Ovary (tissue), 9 donors: Measurements from ENCODE around the gene ADORA3. TPM values are rescaled to one million over a fixed set of nuclear protein-coding genes. Genes with fewer than 3 reads are reported as not detected.
A peak's percentile ranks its signal among the peaks of the same experiment; 100 is the strongest.

Source experiments
- DNase-seq, 5 donors: peaks; one replicate each; pipeline ENCODE4 v3.0.0-alpha.2; 2019 to 2020
- H3K27ac ChIP-seq, 2 donors: fragments of 200-600 bp; one replicate each; pipeline versions ENCODE4 v1.5.1 to v1.8.0; 2019 to 2022
- H3K27me3 ChIP-seq: fragments of 200-600 bp; one replicate; pipeline ENCODE4 v1.8.0; 2022
- H3K36me3 ChIP-seq: fragments of 200-600 bp; sonication (generic); one replicate; pipeline ENCODE4 v1.5.1; 2019
- H3K4me1 ChIP-seq: one replicate; pipeline ENCODE4 v1.8.1; 2013; ENCODE audit warnings: mild to moderate bottlenecking, moderate library complexity; ENCODE audit not compliant: insufficient read depth
- H3K4me3 ChIP-seq: fragments of 200-600 bp; sonication (generic); one replicate; pipeline ENCODE4 v1.5.1; 2017
- H3K9me3 ChIP-seq, 2 donors: fragments of 200-600 bp in 1 of 2; sonication (generic) in 1 of 2; one replicate each; pipeline versions ENCODE4 v1.5.1 to v1.8.1; 2013 to 2019; ENCODE audit warnings: mild to moderate bottlenecking in 1 of 2, moderate library complexity in 1 of 2
- CTCF ChIP-seq, 3 donors: fragments of 450-650 bp in 2 of 3; fragments of 200-600 bp in 1 of 3; IDR thresholded peaks; one replicate each; pipeline versions ENCODE4 v1.5.1 to v1.8.0; 2016 to 2022; ENCODE audit warnings: antibody characterized with exemption in 3 of 3, mild to moderate bottlenecking in 1 of 3
- EP300 ChIP-seq: sonication (generic); formaldehyde crosslinking; IDR thresholded peaks from one replicate; pipeline ENCODE4 v1.6.1; 2017; ENCODE audit warnings: antibody characterized with exemption
- POLR2A ChIP-seq: fragments of 450-650 bp; IDR thresholded peaks from one replicate; pipeline ENCODE4 v1.6.1; 2017; ENCODE audit warnings: antibody characterized with exemption, mild to moderate bottlenecking, moderate library complexity
- WGBS, 3 donors: extraction: QIAGEN DNeasy Blood & Tissue Kit in 1 of 3; methylation state at CpG; one replicate each; pipeline versions ENCODE4 v1.1.5 to v1.1.7; 2013 to 2017; 5-methylcytosine and 5-hydroxymethylcytosine counted together
- intact Hi-C, 4 donors: fragments of 100-400 bp; cut with DNase I; formaldehyde crosslinking; loops; one replicate each; pipeline versions ENCODE4 v1.11.0 to v1.15.1; 2022 to 2023
- polyA plus RNA-seq, 2 donors: library from polyadenylated mRNA; stranded (reverse); fragments of 200-250 nt in 1 of 2; fragments of 350-450 nt in 1 of 2; fragmentation: Illumina TruSeq in 1 of 2; extraction: RNeasy Lipid Tissue Mini Kit (QIAGEN cat#74804) in 1 of 2; gene quantifications; one replicate each; pipeline ENCODE4 v1.2.3, GENCODE V29; 2013 to 2014
- total RNA-seq, 7 donors: library from RNA; depleted of rRNA in 2 of 7; stranded (reverse); fragments of >200 nt in 2 of 7; fragmentation: NEBNext Ultra II Directional in 3 of 7; extraction: Animal tissue kit (Norgen Biotek cat#: 25700) in 3 of 7; gene quantifications; one replicate each; pipeline versions ENCODE4 v1.1.0 to v1.2.4, GENCODE V29; 2016 to 2023
- donor health status: DM: no; HTN: no; CAD: no; lungs with moderate emphysema.
- donor health status: DM: no; HTN: no; CAD: no.
- donor health status: Bipolar disorder and iron deficiency.
- donor health status: DM: yes; HTN: yes; CAD: no.
- donor health status: DM: no; HTN: no; CAD: no.
- donor health status: DM: yes; HTN: yes; CAD: no.

Gene ADORA3
- total and polyA plus RNA-seq, 9 donors: 1.4 to 11.1 (median 3.8) TPM

GRCh38 chr1:111515291-111516004 is 12.0 kb upstream of the ADORA3 start:
- WGBS, 3 donors: 15 to 23% (median 19%) methylated on average over 30 to 40 of the region's 40 CpGs
- peak overlapping the region; percentile 25 for H3K4me3 ChIP-seq
- peaks cover 13% of the 10 kb centered on the region for H3K4me1 ChIP-seq
- H3K9me3 ChIP-seq: no peaks in the 10 kb centered on the region
- no peaks in the 10 kb centered on the region for H3K27me3 ChIP-seq
- H3K27ac ChIP-seq: peak overlapping the region in 1 of 2 donors; percentile 53
- intact Hi-C loops: loop anchor here in 2 of 4 donors (10.0 kb wide), 2 partner anchors 69 to 109 kb away; no protein-coding TSS in a partner anchor
- DNase-seq: peak; percentile 62 to 77 (median 67)
- TF ChIP-seq POLR2A: no peak
- TF ChIP-seq EP300: no peak
- TF ChIP-seq CTCF (IDR thresholded peaks at IDR 0.05): no peak
- no peaks in the 10 kb centered on the region for H3K36me3 ChIP-seq

- Histone ChIP-seq H3K27me3 (no peaks in the 10 kb centered on the region), H3K4me3 (no peak overlapping the region), H3K9me3 (no peaks in the 10 kb centered on the region), H3K27ac (no peak overlapping the region), H3K4me1 (peaks cover 17% of the 10 kb centered on the region), H3K36me3 (no peaks in the 10 kb centered on the region)
- DNase-seq: no peak
- intact Hi-C loops: loop anchor here in 3 of 4 donors (5.0 to 10.0 kb wide), 3 partner anchors 71 to 244 kb away; partner anchors contain the start of gene DDX20 (in 1 of the 3)
- TF ChIP-seq POLR2A: no peak
- no peak for TF ChIP-seq CTCF (IDR thresholded peaks at IDR 0.05)
- TF ChIP-seq EP300: no peak
- WGBS, 3 donors: 76 to 87% (median 78%) methylated on average over 8 of the region's 8 CpGs
Measured at GRCh38 chr1:111513410-111514020, 10.1 kb upstream of the ADORA3 start.

- TF ChIP-seq EP300 (no peak), CTCF (IDR thresholded peaks at IDR 0.05) (no peak), POLR2A (no peak)
- no peak for DNase-seq
- Histone ChIP-seq H3K4me1 (peaks cover 18% of the 10 kb centered on the region), H3K9me3 (no peaks in the 10 kb centered on the region), H3K36me3 (no peaks in the 10 kb centered on the region), H3K4me3 (no peak overlapping the region), H3K27me3 (no peaks in the 10 kb centered on the region), H3K27ac (no peak overlapping the region)
- intact Hi-C loops: loop anchor here in 3 of 4 donors (5.0 to 10.0 kb wide), 3 partner anchors 72 to 244 kb away; partner anchors contain the start of gene DDX20 (in 1 of the 3)
- 79 to 98% (median 94%) methylated on average over 3 of the region's 3 CpGs for WGBS, 3 donors
Measured at GRCh38 chr1:111512931-111513330, 9.5 kb upstream of the ADORA3 start.

GRCh38 chr1:111512132-111512889 is 8.9 kb upstream of the ADORA3 start:
- Histone ChIP-seq H3K4me3 (no peak overlapping the region), H3K9me3 (no peaks in the 10 kb centered on the region), H3K4me1 (peaks cover 20% of the 10 kb centered on the region), H3K27me3 (no peaks in the 10 kb centered on the region), H3K36me3 (no peaks in the 10 kb centered on the region), H3K27ac (no peak overlapping the region)
- no peak for DNase-seq
- intact Hi-C loops: loop anchor here in 3 of 4 donors (5.0 to 10.0 kb wide), 3 partner anchors 72 to 245 kb away; partner anchors contain the start of gene DDX20 (in 1 of the 3)
- 83 to 86% (median 86%) methylated on average over 5 of the region's 5 CpGs for WGBS, 3 donors
- TF ChIP-seq POLR2A: no peak
- no peak for TF ChIP-seq CTCF (IDR thresholded peaks at IDR 0.05)
- TF ChIP-seq EP300: no peak
